Gastroesophageal sphincter (tissue), 3 donors: Measurements from ENCODE around the gene C11orf98.

Experiments
- EP300 ChIP-seq: sonication (generic); formaldehyde crosslinking; IDR thresholded peaks from one replicate; pipeline ENCODE4 v1.6.1; 2017; ENCODE audit warnings: antibody characterized with exemption, mild to moderate bottlenecking
- TF ChIP-seq, protein P1 (sequence below), 4 experiments: fragments of 200-600 bp in 2 of 4; fragments of 450-650 bp in 2 of 4; sonication (generic) in 1 of 4; IDR thresholded peaks; one replicate each; pipeline ENCODE4 v1.5.1; 2017 to 2019; ENCODE audit warnings: antibody characterized with exemption in 4 of 4, mild to moderate bottlenecking in 2 of 4, moderate library complexity in 2 of 4

DNA sequence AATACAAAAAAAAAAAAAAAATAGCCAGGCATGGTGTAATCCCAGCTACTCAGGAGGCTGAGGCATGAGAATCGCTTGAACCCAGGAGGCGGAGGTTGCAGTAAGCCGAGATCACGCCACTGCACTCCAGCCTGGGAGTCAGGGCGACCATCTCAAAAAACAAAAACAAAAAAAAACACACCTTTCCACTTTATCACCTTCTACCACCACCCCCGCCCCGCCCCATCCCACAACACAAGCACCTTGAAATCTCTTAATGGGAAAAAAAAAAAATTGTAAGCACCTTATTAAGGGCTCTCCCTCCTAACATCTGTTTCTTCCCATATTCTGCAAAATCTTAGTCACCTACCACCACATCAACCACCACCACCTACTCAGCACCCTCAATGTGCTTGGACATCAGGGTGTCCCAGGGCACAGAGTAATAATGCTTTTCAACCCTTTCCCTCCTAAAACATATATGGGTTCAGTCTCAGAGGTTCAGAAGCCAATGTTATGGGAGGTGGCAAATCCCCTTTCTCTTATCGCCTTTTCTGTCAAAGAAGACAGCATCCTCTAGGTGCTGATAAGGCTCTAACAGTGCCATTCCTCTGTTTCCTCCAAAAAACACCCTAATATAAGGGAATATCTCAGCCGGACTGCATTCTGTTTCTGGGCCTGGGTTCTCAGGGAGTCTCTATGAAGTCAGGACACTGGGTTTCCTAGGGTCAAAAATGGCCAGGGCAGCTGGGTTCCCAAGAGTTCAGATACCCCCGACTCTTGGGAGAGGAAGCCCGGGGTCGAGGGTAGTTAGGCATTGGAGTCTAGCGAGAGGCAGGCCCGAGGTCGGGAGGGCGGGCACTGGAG is 12.6 kb downstream of the C11orf98 start:
- TF ChIP-seq, protein P1, sequence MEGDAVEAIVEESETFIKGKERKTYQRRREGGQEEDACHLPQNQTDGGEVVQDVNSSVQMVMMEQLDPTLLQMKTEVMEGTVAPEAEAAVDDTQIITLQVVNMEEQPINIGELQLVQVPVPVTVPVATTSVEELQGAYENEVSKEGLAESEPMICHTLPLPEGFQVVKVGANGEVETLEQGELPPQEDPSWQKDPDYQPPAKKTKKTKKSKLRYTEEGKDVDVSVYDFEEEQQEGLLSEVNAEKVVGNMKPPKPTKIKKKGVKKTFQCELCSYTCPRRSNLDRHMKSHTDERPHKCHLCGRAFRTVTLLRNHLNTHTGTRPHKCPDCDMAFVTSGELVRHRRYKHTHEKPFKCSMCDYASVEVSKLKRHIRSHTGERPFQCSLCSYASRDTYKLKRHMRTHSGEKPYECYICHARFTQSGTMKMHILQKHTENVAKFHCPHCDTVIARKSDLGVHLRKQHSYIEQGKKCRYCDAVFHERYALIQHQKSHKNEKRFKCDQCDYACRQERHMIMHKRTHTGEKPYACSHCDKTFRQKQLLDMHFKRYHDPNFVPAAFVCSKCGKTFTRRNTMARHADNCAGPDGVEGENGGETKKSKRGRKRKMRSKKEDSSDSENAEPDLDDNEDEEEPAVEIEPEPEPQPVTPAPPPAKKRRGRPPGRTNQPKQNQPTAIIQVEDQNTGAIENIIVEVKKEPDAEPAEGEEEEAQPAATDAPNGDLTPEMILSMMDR (IDR thresholded peaks at IDR 0.05): no peak
- TF ChIP-seq EP300: no peak
